Measurements from ENCODE around the gene CACNA1E.

Gene CACNA1E

GRCh38 chr1:181711820-181712219 is 228.5 kb downstream of the CACNA1E start:
- Mint-ChIP-seq H3K27ac (no peak overlapping the region), H3K36me3 (ENCODE audit: low read depth) (no peaks in the 10 kb centered on the region), H3K27me3 (ENCODE audit: low read depth) (peaks cover 3% of the 10 kb centered on the region), H3K4me3 (no peak overlapping the region), H3K9me3 (no peaks in the 10 kb centered on the region), H3K4me1 (ENCODE audit: low read depth) (no peaks in the 10 kb centered on the region)
- no peak for DNase-seq (ENCODE audit: low spot score)

DNA sequence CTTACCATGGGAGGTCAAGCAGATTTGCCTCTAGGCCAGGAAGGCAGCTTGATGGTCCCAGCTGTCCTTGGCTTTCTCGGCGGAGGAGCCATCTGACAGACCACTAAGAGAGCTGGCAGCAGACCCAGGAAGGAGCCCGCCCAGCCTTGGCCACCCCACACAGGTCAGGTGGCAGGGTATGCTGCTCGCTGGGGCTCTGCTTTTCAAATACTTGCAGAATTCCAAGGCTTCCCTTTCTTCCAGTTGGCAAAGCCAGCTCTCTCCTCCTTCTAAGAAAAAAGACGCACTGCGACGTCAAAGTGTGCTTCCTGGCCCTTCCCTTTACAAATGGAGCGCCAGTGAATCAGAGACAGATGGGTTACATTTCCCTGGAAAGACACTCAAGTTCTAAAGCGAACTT is 229.4 kb downstream of the CACNA1E start:
- H3K4me1 Mint-ChIP-seq (ENCODE audit: low read depth) = no peaks in the 10 kb centered on the region
- H3K27ac Mint-ChIP-seq = no peak overlapping the region
- DNase-seq (ENCODE audit: low spot score) = no peak
- H3K27me3 Mint-ChIP-seq (ENCODE audit: low read depth) = peaks cover 3% of the 10 kb centered on the region
- no peaks in the 10 kb centered on the region for H3K9me3 Mint-ChIP-seq
- no peaks in the 10 kb centered on the region for H3K36me3 Mint-ChIP-seq (ENCODE audit: low read depth)
- no peak overlapping the region for H3K4me3 Mint-ChIP-seq

DNA sequence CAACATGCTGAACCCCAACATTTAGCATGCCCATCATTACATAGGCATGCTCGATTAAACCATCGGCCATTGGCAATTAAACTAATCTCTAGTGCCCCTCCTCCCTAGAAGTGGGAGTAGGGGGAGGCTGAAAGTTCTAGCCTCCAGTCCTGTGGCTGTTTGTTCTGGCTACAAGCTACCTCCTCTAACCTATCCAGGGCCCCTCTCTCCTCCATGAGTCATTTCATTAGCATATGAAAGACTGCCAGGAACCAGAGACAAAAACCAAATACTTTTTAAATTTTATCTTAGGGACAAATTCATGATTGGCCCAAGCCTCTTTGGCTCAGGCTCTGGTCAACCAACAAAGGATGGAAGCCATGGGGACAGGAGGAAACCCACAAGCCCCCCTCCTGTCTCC is 231.1 kb downstream of the CACNA1E start:
- Mint-ChIP-seq H3K27ac (no peak overlapping the region), H3K4me1 (ENCODE audit: low read depth) (no peaks in the 10 kb centered on the region), H3K36me3 (ENCODE audit: low read depth) (no peaks in the 10 kb centered on the region), H3K9me3 (no peaks in the 10 kb centered on the region), H3K27me3 (ENCODE audit: low read depth) (peaks cover 3% of the 10 kb centered on the region), H3K4me3 (no peak overlapping the region)
- no peak for DNase-seq (ENCODE audit: low spot score)

- H3K36me3 Mint-ChIP-seq (ENCODE audit: low read depth) = no peaks in the 10 kb centered on the region
- H3K4me3 Mint-ChIP-seq = no peak overlapping the region
- H3K4me1 Mint-ChIP-seq (ENCODE audit: low read depth) = no peaks in the 10 kb centered on the region
- no peaks in the 10 kb centered on the region for H3K9me3 Mint-ChIP-seq
- no peak for DNase-seq (ENCODE audit: low spot score)
- peaks cover 3% of the 10 kb centered on the region for H3K27me3 Mint-ChIP-seq (ENCODE audit: low read depth)
- H3K27ac Mint-ChIP-seq = no peak overlapping the region
These were observed 234.7 kb downstream of the CACNA1E start for GRCh38 chr1:181718034-181718433.

GRCh38 chr1:181726320-181727012 is 243.1 kb downstream of the CACNA1E start:
- Mint-ChIP-seq H3K9me3 (no peaks in the 10 kb centered on the region), H3K36me3 (ENCODE audit: low read depth) (no peaks in the 10 kb centered on the region), H3K27me3 (ENCODE audit: low read depth) (no peaks in the 10 kb centered on the region), H3K4me1 (ENCODE audit: low read depth) (no peaks in the 10 kb centered on the region), H3K27ac (no peak overlapping the region), H3K4me3 (no peak overlapping the region)
- DNase-seq (ENCODE audit: low spot score) = no peak

DNA sequence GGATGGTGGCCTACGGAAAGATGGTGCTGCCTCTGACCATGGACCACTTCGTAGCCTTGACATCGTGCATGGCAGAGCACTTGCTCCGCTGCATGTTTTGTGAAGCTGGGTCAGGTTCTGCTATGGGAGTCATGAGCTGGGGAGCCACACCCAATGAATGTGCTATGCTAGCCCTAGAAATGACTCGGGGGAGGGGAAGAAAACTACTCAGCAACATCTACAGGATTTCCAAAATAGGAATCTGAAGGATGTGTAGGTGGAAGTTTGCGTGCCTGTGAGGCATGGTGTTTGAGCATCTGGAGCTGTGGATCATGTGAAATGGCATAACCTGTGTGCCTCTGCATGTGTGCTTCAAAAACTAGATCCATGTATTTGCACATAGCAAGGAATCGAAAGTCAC is 247.3 kb downstream of the CACNA1E start:
- no peaks in the 10 kb centered on the region for H3K9me3 Mint-ChIP-seq
- H3K27ac Mint-ChIP-seq = no peak overlapping the region
- no peak overlapping the region for H3K4me3 Mint-ChIP-seq
- H3K36me3 Mint-ChIP-seq (ENCODE audit: low read depth) = no peaks in the 10 kb centered on the region
- H3K27me3 Mint-ChIP-seq (ENCODE audit: low read depth) = no peaks in the 10 kb centered on the region
- H3K4me1 Mint-ChIP-seq (ENCODE audit: low read depth) = no peaks in the 10 kb centered on the region
- no peak for DNase-seq (ENCODE audit: low spot score)

DNA sequence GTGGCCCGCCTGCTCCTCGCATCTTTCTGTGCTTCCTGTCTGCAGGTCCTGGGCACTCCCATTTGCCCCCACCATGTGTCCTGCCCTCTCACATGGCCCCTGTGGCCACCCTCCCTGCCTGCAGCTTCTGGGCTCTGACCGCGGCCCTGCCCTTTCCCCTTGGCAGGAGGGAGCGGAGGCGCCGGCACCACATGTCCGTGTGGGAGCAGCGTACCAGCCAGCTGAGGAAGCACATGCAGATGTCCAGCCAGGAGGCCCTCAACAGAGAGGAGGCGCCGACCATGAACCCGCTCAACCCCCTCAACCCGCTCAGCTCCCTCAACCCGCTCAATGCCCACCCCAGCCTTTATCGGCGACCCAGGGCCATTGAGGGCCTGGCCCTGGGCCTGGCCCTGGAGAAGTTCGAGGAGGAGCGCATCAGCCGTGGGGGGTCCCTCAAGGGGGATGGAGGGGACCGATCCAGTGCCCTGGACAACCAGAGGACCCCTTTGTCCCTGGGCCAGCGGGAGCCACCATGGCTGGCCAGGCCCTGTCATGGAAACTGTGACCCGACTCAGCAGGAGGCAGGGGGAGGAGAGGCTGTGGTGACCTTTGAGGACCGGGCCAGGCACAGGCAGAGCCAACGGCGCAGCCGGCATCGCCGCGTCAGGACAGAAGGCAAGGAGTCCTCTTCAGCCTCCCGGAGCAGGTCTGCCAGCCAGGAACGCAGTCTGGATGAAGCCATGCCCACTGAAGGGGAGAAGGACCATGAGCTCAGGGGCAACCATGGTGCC is 249.1 kb downstream of the CACNA1E start:
- no peaks in the 10 kb centered on the region for H3K36me3 Mint-ChIP-seq (ENCODE audit: low read depth)

DNA sequence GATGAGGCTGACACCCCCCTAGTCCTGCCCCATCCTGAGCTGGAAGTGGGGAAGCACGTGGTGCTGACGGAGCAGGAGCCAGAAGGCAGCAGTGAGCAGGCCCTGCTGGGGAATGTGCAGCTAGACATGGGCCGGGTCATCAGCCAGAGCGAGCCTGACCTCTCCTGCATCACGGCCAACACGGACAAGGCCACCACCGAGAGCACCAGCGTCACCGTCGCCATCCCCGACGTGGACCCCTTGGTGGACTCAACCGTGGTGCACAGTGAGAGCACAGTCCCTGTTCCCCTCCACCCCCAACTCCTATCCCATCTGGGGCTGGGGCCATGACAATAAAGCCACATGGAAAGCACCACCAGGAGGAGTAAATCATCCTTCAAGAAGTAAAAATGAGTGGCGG is 250.2 kb downstream of the CACNA1E start:
- Mint-ChIP-seq H3K36me3 (ENCODE audit: low read depth) (no peaks in the 10 kb centered on the region), H3K4me3 (no peak overlapping the region), H3K9me3 (no peaks in the 10 kb centered on the region), H3K27ac (no peak overlapping the region), H3K4me1 (ENCODE audit: low read depth) (no peaks in the 10 kb centered on the region), H3K27me3 (ENCODE audit: low read depth) (peaks cover 2% of the 10 kb centered on the region)
- DNase-seq (ENCODE audit: low spot score) = no peak

More for the DNA sequence above, 249.1 kb downstream of the CACNA1E start:
- H3K27ac Mint-ChIP-seq = no peak overlapping the region
- H3K9me3 Mint-ChIP-seq = no peaks in the 10 kb centered on the region
- H3K4me1 Mint-ChIP-seq (ENCODE audit: low read depth) = no peaks in the 10 kb centered on the region
- peaks cover 2% of the 10 kb centered on the region for H3K27me3 Mint-ChIP-seq (ENCODE audit: low read depth)
- no peak for DNase-seq (ENCODE audit: low spot score)
- no peak overlapping the region for H3K4me3 Mint-ChIP-seq

GRCh38 chr1:181737056-181737455 is 253.7 kb downstream of the CACNA1E start:
- H3K4me3 Mint-ChIP-seq = no peak overlapping the region
- no peaks in the 10 kb centered on the region for H3K36me3 Mint-ChIP-seq (ENCODE audit: low read depth)
- no peak overlapping the region for H3K27ac Mint-ChIP-seq
- H3K9me3 Mint-ChIP-seq = no peaks in the 10 kb centered on the region
- DNase-seq (ENCODE audit: low spot score) = no peak
- peaks cover 5% of the 10 kb centered on the region for H3K27me3 Mint-ChIP-seq (ENCODE audit: low read depth)
- H3K4me1 Mint-ChIP-seq (ENCODE audit: low read depth) = no peaks in the 10 kb centered on the region

GRCh38 chr1:181739214-181739613 is 255.9 kb downstream of the CACNA1E start:
- peaks cover 5% of the 10 kb centered on the region for H3K27me3 Mint-ChIP-seq (ENCODE audit: low read depth)
- DNase-seq (ENCODE audit: low spot score) = no peak
- H3K9me3 Mint-ChIP-seq = no peaks in the 10 kb centered on the region
- H3K4me1 Mint-ChIP-seq (ENCODE audit: low read depth) = no peaks in the 10 kb centered on the region
- H3K27ac Mint-ChIP-seq = no peak overlapping the region
- H3K36me3 Mint-ChIP-seq (ENCODE audit: low read depth) = no peaks in the 10 kb centered on the region
- no peak overlapping the region for H3K4me3 Mint-ChIP-seq

DNA sequence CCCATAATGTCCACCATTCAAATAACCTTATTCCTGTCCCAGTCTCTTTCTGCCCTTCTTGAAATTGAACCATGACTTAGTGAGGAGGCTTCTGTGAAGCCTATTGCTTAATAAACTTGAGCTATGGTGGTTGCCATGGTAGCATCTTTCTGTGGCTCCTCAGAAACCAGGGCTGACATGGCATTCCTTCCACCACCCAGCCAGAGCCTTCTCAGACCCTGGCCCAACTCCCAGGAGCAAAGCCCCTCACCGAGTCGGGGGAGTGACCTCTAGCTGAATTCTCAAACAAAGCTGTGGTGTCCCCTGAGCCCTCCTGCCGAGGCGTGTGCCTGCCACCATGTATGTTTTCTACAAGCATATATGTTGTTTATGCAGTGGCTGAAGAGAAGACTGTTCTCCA is 259.1 kb downstream of the CACNA1E start:
- DNase-seq (ENCODE audit: low spot score) = no peak
- Mint-ChIP-seq H3K27ac (no peak overlapping the region), H3K4me3 (no peak overlapping the region), H3K36me3 (ENCODE audit: low read depth) (no peaks in the 10 kb centered on the region), H3K4me1 (ENCODE audit: low read depth) (no peaks in the 10 kb centered on the region), H3K27me3 (ENCODE audit: low read depth) (peaks cover 5% of the 10 kb centered on the region), H3K9me3 (no peaks in the 10 kb centered on the region)

DNA sequence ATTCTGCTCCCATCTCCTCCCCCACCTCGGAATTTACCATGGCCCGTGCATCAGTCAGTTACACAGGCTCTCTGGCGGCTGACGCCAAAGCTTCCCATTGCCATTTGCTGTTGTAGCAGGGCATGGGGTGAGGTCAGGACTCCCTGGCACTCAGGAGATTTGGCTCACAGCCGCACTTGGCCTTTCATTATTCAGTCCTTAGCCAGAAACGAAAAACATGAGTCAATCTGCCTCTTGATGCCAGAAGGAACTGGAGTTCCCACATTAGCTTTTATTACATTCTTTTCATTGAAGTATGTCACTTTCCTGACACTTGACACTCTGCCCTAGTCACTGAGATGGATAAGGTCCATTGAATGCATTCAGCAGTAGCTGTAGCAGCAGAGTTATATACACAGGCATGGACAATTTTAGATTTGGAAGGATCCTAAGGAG is 260.6 kb downstream of the CACNA1E start:
- Mint-ChIP-seq H3K4me3 (no peak overlapping the region), H3K27me3 (ENCODE audit: low read depth) (peaks cover 5% of the 10 kb centered on the region), H3K4me1 (ENCODE audit: low read depth) (no peaks in the 10 kb centered on the region), H3K9me3 (no peaks in the 10 kb centered on the region), H3K27ac (no peak overlapping the region), H3K36me3 (ENCODE audit: low read depth) (no peaks in the 10 kb centered on the region)
- no peak for DNase-seq (ENCODE audit: low spot score)

- no peaks in the 10 kb centered on the region for H3K36me3 Mint-ChIP-seq (ENCODE audit: low read depth)
- no peak overlapping the region for H3K4me3 Mint-ChIP-seq
- peaks cover 5% of the 10 kb centered on the region for H3K27me3 Mint-ChIP-seq (ENCODE audit: low read depth)
- H3K27ac Mint-ChIP-seq = no peak overlapping the region
- no peaks in the 10 kb centered on the region for H3K9me3 Mint-ChIP-seq
- no peaks in the 10 kb centered on the region for H3K4me1 Mint-ChIP-seq (ENCODE audit: low read depth)
- no peak for DNase-seq (ENCODE audit: low spot score)
These were observed 262.9 kb downstream of the CACNA1E start for GRCh38 chr1:181746224-181746623.

DNA sequence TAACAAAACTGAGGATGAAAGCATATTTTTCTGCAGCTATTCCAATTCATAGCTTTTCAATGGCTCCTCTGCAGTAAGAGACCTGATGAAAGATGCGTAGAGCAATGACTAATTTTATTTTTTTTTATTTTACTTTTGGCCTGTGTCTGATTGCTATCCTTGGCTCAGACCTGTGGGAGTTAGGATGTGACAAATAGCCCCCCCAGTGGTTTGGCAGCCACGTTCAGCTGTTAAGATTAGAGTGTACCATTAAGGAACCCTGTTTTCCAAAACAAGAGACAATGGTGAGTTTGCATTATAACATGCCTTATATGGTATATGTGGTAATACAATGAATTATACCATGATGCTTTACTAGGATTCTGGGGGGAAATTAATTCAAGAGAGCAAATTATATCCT is 264.7 kb downstream of the CACNA1E start:
- H3K4me3 Mint-ChIP-seq = no peak overlapping the region
- no peak overlapping the region for H3K27ac Mint-ChIP-seq
- H3K4me1 Mint-ChIP-seq (ENCODE audit: low read depth) = no peaks in the 10 kb centered on the region
- H3K27me3 Mint-ChIP-seq (ENCODE audit: low read depth) = peaks cover 2% of the 10 kb centered on the region
- no peaks in the 10 kb centered on the region for H3K36me3 Mint-ChIP-seq (ENCODE audit: low read depth)
- no peaks in the 10 kb centered on the region for H3K9me3 Mint-ChIP-seq
- no peak for DNase-seq (ENCODE audit: low spot score)

All from T-helper 2 cell treated with Interferon-gamma antibody and Interleukin-4, amounts not matched to agents 5 μg/mL and 100 μg/mL, for 36 hours (primary cell).